ENCODE results near the gene ARPC1B. TPM values are rescaled to one million over a fixed set of nuclear protein-coding genes. Genes with fewer than 3 reads are reported as not detected.

The ARPC1B gene
- total and polyA plus RNA-seq, 9 of the 15 experiments (the other 6 are each of a cell fraction or from before 2014, with no cell fraction given): 6.7 to 357 (median 211) TPM

DNA sequence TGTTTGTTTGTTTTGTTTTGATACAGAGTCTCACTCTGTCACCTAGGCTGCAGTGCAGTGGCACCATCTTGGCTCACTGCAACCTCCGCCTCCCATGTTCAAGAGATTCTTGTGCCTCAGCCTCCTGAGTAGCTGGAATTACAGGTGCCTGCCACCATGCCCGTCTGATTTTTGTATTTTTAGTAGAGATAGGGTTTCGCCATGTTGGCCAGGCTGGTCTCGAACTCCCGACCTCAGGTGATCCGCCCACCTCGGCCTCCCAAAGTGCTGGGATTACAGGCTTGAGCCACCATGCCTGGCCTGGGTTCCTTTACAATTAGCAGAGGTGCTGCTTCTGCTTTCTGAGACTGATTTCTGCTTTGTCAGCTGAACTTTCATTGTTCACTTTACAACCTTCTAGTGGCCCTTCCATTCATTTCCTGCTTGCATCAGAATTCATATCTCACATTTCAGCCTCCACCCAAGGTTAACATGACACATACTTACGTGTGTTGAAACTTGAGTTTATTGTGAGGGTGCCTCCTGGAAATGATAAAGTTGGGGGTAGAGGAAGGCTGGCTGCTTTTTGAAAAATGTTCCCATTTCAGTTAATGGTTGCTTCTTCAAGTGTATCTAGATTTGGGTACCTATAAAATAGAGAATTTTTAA, 44.1 kb upstream of the ARPC1B start (continued):
- TF ChIP-seq PHF20 (IDR thresholded peaks at IDR 0.05; ENCODE audit: partially characterized antibody): peak; percentile 58
- 0 out of 2 replicates have a peak, but pooled peaks have one; percentile 36 for TF ChIP-seq GABPB1 (CRISPR knock-in tag; IDR thresholded peaks at IDR 0.05)
- TF ChIP-seq, protein P1, sequence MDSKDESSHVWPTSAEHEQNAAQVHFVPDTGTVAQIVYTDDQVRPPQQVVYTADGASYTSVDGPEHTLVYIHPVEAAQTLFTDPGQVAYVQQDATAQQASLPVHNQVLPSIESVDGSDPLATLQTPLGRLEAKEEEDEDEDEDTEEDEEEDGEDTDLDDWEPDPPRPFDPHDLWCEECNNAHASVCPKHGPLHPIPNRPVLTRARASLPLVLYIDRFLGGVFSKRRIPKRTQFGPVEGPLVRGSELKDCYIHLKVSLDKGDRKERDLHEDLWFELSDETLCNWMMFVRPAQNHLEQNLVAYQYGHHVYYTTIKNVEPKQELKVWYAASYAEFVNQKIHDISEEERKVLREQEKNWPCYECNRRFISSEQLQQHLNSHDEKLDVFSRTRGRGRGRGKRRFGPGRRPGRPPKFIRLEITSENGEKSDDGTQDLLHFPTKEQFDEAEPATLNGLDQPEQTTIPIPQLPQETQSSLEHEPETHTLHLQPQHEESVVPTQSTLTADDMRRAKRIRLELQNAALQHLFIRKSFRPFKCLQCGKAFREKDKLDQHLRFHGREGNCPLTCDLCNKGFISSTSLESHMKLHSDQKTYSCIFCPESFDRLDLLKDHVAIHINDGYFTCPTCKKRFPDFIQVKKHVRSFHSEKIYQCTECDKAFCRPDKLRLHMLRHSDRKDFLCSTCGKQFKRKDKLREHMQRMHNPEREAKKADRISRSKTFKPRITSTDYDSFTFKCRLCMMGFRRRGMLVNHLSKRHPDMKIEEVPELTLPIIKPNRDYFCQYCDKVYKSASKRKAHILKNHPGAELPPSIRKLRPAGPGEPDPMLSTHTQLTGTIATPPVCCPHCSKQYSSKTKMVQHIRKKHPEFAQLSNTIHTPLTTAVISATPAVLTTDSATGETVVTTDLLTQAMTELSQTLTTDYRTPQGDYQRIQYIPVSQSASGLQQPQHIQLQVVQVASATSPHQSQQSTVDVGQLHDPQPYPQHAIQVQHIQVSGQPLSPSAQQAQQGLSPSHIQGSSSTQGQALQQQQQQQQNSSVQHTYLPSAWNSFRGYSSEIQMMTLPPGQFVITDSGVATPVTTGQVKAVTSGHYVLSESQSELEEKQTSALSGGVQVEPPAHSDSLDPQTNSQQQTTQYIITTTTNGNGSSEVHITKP (IDR thresholded peaks at IDR 0.05; ENCODE audit: partially characterized antibody): peak; percentile 54
- 0 out of 2 replicates have a peak, but pooled peaks have one; percentile 65 for TF ChIP-seq HOXB6 (CRISPR knock-in tag; IDR thresholded peaks at IDR 0.05; ENCODE audit: borderline replicate concordance)
- peak; percentile 71 to 73; a peak in 3 of 4 replicates for TF ChIP-seq MLLT1 (IDR thresholded peaks at IDR 0.05)
- 0 out of 2 replicates have a peak, but pooled peaks have one; percentile 83 for TF ChIP-seq ZBTB26 (CRISPR knock-in tag; IDR thresholded peaks at IDR 0.05)
- TF ChIP-seq ZNF407 (IDR thresholded peaks at IDR 0.05; ENCODE audit: low read depth): peak; percentile 71; the same call in 1 of the 2 replicates
- TF ChIP-seq NCOR1 (IDR thresholded peaks at IDR 0.05): 0 out of 2 replicates have a peak, but pooled peaks have one; percentile 31
- 0 out of 4 replicates have a peak, but pooled peaks of 1 of the 2 experiments have one; percentile 50 for TF ChIP-seq MCM7 (IDR thresholded peaks at IDR 0.05)
- TF ChIP-seq ZNF175 (CRISPR knock-in tag; IDR thresholded peaks at IDR 0.05; ENCODE audit: low read depth): 0 out of 2 replicates have a peak, but pooled peaks have one; percentile 45
- TF ChIP-seq TARDBP (IDR thresholded peaks at IDR 0.05): 0 out of 2 replicates have a peak, but pooled peaks have one; percentile 45

All from K562 (cell line).